A549 (cell line): ENCODE measurements around the gene ZNF274.
"Not testable (repeated sequence)": the region's sequence is repeated elsewhere in the genome, so short reads cannot be mapped to it uniquely, and the experiment has no call there.

Experiments used
- CEBPB ChIP-seq, 2 experiments: fragments of >200 bp in 1 of 2; sonication (Bioruptor Twin) in 1 of 2; formaldehyde crosslinking in 1 of 2; IDR thresholded peaks; 2 replicates each; pipeline ENCODE4 v1.6.1; 2012 to 2016
- CTCF ChIP-seq: fragments of >200 bp; sonication (Bioruptor Twin); formaldehyde crosslinking; IDR thresholded peaks from 3 replicates; pipeline ENCODE4 v1.5.1; 2016
- ELK1 ChIP-seq: fragments of 150-350 bp; IDR thresholded peaks from 2 replicates; pipeline ENCODE4 v1.6.1; 2014; ENCODE audit warnings: low read depth, mild to moderate bottlenecking, low read length
- EP300 ChIP-seq, 2 experiments: fragments of >200 bp; sonication (Bioruptor Twin); formaldehyde crosslinking; IDR thresholded peaks; 2 replicates in 1 of 2; 3 replicates in 1 of 2; pipeline ENCODE4 v1.6.1; 2016 to 2017
- HOXA7 ChIP-seq: fragments of 250-450 bp; sonication (Bioruptor Pico); IDR thresholded peaks from 2 replicates; pipeline ENCODE4 v1.5.0; 2020; ENCODE audit warnings: mild to moderate bottlenecking, moderate library complexity
- JUN ChIP-seq, 2 experiments: fragments of >200 bp; sonication (Bioruptor Twin); formaldehyde crosslinking; IDR thresholded peaks; 2 replicates in 1 of 2; 3 replicates in 1 of 2; pipeline ENCODE4 v1.6.1; 2016 to 2017
- KDM1A ChIP-seq: fragments of 200-600 bp; sonication (generic); IDR thresholded peaks from 2 replicates; pipeline ENCODE4 v1.6.1; 2016; ENCODE audit warnings: low read depth, mild to moderate bottlenecking
- MYC ChIP-seq: IDR thresholded peaks from 2 replicates; pipeline ENCODE4 v1.6.1; 2012; ENCODE audit warnings: mild to moderate bottlenecking, inconsistent platforms, low read length, improper control_type of control experiment, borderline replicate concordance
- NR3C1 ChIP-seq: fragments of >200 bp; sonication (Bioruptor Twin); formaldehyde crosslinking; IDR thresholded peaks from 3 replicates; pipeline ENCODE4 v1.6.1; 2017
- POLR2A ChIP-seq: IDR thresholded peaks from 2 replicates; pipeline ENCODE4 v1.6.1; 2012; ENCODE audit warnings: mild to moderate bottlenecking, low read length
- ZC3H11A ChIP-seq: fragments of 450-650 bp; IDR thresholded peaks from 2 replicates; pipeline ENCODE4 v1.6.1; 2014; ENCODE audit warnings: antibody characterized with exemption, mild to moderate bottlenecking
- TF ChIP-seq, protein P1 (sequence below): fragments of 200-600 bp; sonication (generic); IDR thresholded peaks from 2 replicates; pipeline ENCODE4 v1.6.1; 2016; ENCODE audit warnings: antibody characterized with exemption, mild to moderate bottlenecking, moderate library complexity

GRCh38 chr19:58258259-58258658 lies 75.4 kb downstream of the ZNF274 start:
- not testable (repeated sequence) for TF ChIP-seq CTCF; HOXA7 (CRISPR knock-in tag); MYC; KDM1A; CEBPB (IDR thresholded peaks at IDR 0.05); JUN (IDR thresholded peaks at IDR 0.05); EP300 (IDR thresholded peaks at IDR 0.05); ELK1; POLR2A; ZC3H11A; NR3C1
- TF ChIP-seq, protein P1, sequence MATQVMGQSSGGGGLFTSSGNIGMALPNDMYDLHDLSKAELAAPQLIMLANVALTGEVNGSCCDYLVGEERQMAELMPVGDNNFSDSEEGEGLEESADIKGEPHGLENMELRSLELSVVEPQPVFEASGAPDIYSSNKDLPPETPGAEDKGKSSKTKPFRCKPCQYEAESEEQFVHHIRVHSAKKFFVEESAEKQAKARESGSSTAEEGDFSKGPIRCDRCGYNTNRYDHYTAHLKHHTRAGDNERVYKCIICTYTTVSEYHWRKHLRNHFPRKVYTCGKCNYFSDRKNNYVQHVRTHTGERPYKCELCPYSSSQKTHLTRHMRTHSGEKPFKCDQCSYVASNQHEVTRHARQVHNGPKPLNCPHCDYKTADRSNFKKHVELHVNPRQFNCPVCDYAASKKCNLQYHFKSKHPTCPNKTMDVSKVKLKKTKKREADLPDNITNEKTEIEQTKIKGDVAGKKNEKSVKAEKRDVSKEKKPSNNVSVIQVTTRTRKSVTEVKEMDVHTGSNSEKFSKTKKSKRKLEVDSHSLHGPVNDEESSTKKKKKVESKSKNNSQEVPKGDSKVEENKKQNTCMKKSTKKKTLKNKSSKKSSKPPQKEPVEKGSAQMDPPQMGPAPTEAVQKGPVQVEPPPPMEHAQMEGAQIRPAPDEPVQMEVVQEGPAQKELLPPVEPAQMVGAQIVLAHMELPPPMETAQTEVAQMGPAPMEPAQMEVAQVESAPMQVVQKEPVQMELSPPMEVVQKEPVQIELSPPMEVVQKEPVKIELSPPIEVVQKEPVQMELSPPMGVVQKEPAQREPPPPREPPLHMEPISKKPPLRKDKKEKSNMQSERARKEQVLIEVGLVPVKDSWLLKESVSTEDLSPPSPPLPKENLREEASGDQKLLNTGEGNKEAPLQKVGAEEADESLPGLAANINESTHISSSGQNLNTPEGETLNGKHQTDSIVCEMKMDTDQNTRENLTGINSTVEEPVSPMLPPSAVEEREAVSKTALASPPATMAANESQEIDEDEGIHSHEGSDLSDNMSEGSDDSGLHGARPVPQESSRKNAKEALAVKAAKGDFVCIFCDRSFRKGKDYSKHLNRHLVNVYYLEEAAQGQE = not testable (repeated sequence)
